ENCODE data around the gene ANTXRL.

DNA sequence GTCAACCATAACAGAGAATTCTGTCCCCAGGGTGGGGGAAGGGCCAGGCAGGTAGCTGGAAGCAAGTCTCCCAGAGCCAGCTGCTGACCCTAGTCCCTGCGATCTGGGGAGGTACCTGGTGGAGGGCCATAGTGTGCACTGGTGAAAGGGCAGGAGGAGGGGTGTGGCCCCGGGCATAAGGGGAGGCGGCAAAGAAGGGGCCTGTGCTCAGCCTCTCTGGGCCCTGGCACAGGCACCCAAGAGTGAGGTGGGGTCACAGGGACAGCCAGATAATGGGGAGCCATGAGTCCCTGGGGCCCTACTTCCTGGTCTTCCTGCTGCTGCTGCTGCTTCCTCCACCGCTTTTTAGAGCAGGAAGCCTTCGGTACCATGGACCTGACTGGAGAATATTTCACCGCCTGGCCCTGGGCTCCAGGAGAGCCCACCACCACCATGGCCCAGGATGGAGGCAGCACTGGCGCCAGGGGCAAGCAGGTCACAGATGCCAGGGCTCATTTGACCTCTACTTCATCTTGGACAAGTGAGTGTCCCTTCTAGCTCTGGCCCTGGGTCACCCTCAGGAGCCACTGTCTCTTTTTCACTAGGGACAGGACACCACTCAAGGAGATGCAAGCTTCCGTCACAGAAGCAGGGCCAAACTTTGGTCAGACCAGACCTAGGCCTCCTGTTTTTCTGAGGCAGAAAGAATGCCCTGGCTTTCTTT is at the start of gene ANTXRL:
- TF ChIP-seq, protein P1, sequence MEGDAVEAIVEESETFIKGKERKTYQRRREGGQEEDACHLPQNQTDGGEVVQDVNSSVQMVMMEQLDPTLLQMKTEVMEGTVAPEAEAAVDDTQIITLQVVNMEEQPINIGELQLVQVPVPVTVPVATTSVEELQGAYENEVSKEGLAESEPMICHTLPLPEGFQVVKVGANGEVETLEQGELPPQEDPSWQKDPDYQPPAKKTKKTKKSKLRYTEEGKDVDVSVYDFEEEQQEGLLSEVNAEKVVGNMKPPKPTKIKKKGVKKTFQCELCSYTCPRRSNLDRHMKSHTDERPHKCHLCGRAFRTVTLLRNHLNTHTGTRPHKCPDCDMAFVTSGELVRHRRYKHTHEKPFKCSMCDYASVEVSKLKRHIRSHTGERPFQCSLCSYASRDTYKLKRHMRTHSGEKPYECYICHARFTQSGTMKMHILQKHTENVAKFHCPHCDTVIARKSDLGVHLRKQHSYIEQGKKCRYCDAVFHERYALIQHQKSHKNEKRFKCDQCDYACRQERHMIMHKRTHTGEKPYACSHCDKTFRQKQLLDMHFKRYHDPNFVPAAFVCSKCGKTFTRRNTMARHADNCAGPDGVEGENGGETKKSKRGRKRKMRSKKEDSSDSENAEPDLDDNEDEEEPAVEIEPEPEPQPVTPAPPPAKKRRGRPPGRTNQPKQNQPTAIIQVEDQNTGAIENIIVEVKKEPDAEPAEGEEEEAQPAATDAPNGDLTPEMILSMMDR (conservative IDR thresholded peaks at IDR 0.05; ENCODE audit: low read depth, low read length): no peak
- TF ChIP-seq EZH2phosphoT487 (IDR thresholded peaks at IDR 0.05; ENCODE audit: borderline replicate concordance, low read length) (no peak), EZH2 (IDR thresholded peaks at IDR 0.05; ENCODE audit: low read length, unreplicated experiment) (no peak)

Measured in PC-3 (cell line).